NOMO-1 treated with dmso at 0.1 percent for 144 hours (cell line): ENCODE data around the gene CHM.

Experiments
- DNase-seq: peaks from one replicate; lab custom pipeline; 2025; ENCODE audit not compliant: unreplicated experiment; lab: John Stamatoyannopoulos, UW

The CHM gene

DNA sequence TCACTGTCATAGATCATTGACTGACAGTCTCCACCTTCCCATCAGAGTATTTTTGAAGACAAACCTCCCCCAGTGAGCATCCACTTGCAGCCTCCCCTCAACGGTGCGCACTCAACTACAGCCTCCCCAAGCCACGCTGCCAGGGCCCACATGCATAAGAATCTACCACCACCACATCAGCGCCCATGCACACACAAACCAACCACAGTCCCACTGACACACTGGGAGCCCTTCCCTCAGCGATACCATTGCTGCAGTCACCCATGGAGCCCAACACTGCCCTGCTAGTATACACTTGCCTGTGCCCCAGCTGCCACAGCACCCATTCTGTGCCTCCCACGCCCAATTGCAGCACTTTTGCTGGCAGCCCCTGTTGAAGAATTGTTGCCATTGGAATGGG is 132.9 kb downstream of the CHM start:
- no peak for DNase-seq

GRCh38 chrX:85907316-85907715 is 140.0 kb downstream of the CHM start:
- DNase-seq: no peak

DNA sequence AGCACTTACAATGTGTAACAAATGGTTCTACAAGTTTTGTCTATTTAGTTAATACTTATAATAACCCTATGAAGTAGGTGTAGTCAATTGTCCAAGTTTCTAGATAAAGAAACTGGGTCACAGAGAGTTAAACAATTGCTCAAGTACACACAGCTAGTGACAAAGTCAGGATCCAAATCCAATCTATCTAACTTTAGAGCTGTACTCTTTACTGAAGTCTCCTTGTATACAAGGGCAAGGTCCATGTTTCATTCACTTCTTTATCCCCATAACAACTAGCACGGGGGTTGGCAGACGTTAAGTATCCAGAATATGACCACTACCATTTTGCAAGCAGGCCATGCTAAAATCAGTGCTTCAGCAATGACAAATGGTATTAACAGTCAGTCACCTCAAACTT is 141.0 kb downstream of the CHM start:
- no peak for DNase-seq

DNA sequence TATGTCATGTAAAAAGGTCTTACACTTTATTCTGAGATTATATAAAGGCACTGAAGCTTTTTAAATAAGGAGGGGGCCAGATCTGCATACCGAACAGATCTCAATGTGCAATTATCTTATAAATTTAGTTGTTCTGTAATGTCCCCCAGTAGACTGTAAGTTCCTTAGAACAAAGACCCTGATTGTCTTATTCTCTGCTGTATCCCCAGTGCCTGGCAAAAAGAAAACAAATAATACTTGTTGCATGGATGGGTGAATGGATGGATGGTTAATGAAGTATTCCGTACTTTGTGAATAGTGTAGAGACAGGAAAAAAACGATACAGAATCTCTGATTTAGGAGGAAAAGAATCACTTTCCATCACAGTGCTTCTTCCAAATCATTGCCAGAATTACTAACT is 141.5 kb downstream of the CHM start:
- no peak for DNase-seq

- no peak for DNase-seq
Measured at GRCh38 chrX:85903692-85904471, 143.5 kb downstream of the CHM start.

DNA sequence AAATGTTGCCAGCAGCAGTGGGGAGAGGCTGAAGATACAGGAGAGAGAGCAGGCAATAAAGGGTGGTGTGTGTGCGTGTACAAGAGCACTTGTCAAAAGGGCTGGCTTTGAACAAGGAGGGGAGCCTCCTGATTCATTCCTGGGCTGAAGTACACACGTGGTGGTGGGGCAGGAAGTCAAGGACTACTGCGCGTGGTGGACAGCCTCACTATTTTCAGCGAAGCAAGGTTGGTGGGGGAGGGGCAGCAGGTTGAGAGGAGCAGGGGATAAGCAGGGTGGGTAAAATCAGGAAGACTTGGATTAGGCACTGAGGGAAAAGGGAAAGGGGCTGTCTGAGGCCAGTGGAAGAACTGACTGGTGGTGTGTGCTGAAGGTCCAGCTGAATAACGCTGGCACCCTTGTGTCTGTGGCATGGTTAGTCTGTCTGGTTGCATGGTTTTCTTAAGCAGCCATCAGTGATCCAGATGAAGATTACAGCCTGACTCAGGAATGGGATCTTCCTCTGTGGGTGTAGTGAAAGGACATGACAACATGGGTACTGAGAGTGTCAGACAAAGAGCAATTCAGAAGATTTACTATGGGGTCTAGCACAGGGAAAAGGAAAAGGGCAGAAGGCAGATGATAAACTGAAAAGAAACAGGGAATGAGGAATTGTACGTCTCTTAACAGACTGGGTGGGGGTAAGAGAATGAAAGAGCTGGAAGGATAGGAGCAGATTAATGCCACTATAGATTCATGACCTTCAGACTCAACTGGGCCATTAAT is 149.8 kb downstream of the CHM start:
- DNase-seq: no peak

GRCh38 chrX:85882601-85883000 is 164.8 kb downstream of the CHM start:
- DNase-seq: no peak

GRCh38 chrX:85870585-85870984 is 176.8 kb downstream of the CHM start:
- no peak for DNase-seq

- DNase-seq: no peak
Measured at GRCh38 chrX:85865324-85865723, 182.0 kb downstream of the CHM start.

- DNase-seq: no peak
Measured at GRCh38 chrX:85859426-85859825, 187.9 kb downstream of the CHM start.

DNA sequence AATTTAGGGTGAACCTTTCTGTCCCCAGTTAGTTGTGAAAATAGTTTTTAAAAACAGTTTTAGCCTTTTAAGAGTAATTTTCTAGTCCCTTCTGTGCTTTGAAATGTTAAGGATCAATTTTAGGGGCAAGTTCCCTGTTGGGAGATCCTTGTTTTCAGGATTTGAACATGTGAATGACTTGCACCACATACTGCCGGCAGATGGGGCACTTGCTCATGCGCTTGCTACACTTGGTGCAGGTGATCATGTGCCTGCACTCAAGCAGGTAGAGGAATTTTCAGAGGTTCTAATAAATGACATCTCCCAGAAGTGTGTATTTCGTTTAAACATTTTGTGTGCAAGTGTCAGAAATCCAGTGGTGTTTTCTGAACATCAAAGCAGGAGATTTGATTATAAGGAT is 195.9 kb downstream of the CHM start:
- no peak for DNase-seq

DNA sequence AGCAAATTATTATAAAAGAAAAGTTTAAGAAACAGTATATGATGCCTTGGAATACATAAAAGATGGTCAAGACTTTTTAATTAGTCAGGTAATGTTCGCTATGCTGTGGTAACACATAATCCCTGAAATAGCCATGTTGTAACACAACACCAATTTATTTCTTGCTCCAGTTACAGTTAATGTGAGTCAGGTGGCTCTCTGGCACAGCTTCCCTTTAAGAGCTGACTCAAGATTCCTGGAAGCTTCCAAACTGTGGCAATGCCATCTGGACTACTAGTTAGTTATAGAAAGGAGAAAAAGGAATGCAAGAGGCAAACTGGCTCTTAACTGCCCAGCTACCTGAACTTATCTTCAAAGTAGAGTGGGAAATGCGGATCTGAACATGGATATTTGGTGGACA is 210.5 kb downstream of the CHM start:
- no peak for DNase-seq

- DNase-seq: no peak
Measured at GRCh38 chrX:85828771-85829170, 218.6 kb downstream of the CHM start.

- DNase-seq: no peak
Measured at GRCh38 chrX:85815203-85815751, 232.1 kb downstream of the CHM start.
